ELR (cell line): ENCODE measurements around the gene RDH5.

ENCODE experiments used
- DNase-seq: peaks from one replicate; pipeline ENCODE4 v3.0.0-alpha.2; 2015; ENCODE audit warnings: low read depth

Gene RDH5

GRCh38 chr12:55696141-55696540, 24.1 kb upstream of the RDH5 start:
- no peak for DNase-seq

- DNase-seq, result no peak
Measured at GRCh38 chr12:55696796-55697462, 23.3 kb upstream of the RDH5 start.

- DNase-seq, result no peak
Measured at GRCh38 chr12:55697686-55698085, 22.5 kb upstream of the RDH5 start.

- DNase-seq, result no peak
Measured at GRCh38 chr12:55698241-55698955, 21.8 kb upstream of the RDH5 start.

- no peak for DNase-seq
Measured at GRCh38 chr12:55698965-55699364, 21.2 kb upstream of the RDH5 start.

GRCh38 chr12:55699471-55700055, 20.6 kb upstream of the RDH5 start:
- DNase-seq, result no peak

- peak; percentile 65 for DNase-seq
Measured at GRCh38 chr12:55700255-55701018, 19.8 kb upstream of the RDH5 start.

GRCh38 chr12:55702861-55703260, 17.3 kb upstream of the RDH5 start:
- no peak for DNase-seq

- no peak for DNase-seq
Measured at GRCh38 chr12:55703288-55703687, 16.9 kb upstream of the RDH5 start.

- no peak for DNase-seq
Measured at GRCh38 chr12:55703901-55704761, 16.1 kb upstream of the RDH5 start.

GRCh38 chr12:55704824-55705718, 15.1 kb upstream of the RDH5 start:
- DNase-seq, result no peak

GRCh38 chr12:55705782-55706402, 14.3 kb upstream of the RDH5 start:
- DNase-seq, result no peak

GRCh38 chr12:55706568-55707218, 13.5 kb upstream of the RDH5 start:
- DNase-seq, result no peak

- peak; percentile 28 for DNase-seq
Measured at GRCh38 chr12:55707219-55707671, 12.9 kb upstream of the RDH5 start.

GRCh38 chr12:55707841-55708694, 12.1 kb upstream of the RDH5 start, which contains the start of gene ITGA7:
Gene ITGA7 (minus strand): TSS chr12:55707904. CDS start chr12:55707682, 222 bp downstream.
- DNase-seq, result peak; percentile 49

- DNase-seq, result no peak
Measured at GRCh38 chr12:55708695-55709233, 11.4 kb upstream of the RDH5 start.

- DNase-seq, result no peak
Measured at GRCh38 chr12:55711786-55712553, 8.2 kb upstream of the RDH5 start.
